Heart left ventricle (tissue), 13 donors: ENCODE data around the gene TMEM147.

ENCODE experiments used
- CTCF ChIP-seq, 12 donors: fragments of 200-600 bp; sonication (generic) in 4 of 12; IDR thresholded peaks; one replicate each; pipeline versions ENCODE4 v1.5.0 to v1.8.0; 2018 to 2022; ENCODE audit warnings: antibody characterized with exemption in 12 of 12, mild to moderate bottlenecking in 5 of 12
- POLR2A ChIP-seq, 2 donors: fragments of 450-650 bp; IDR thresholded peaks; one replicate each; pipeline ENCODE4 v1.6.1; 2017; ENCODE audit warnings: antibody characterized with exemption in 2 of 2, mild to moderate bottlenecking in 2 of 2, moderate library complexity in 2 of 2
- donor health status: ischemic (EF 13 %, LVEDD 7.1; RV severe dilation, severe dysfunction).
- donor health status: DM: no; HTN: yes; CAD: no.
- donor health status: DM: no; HTN: no; CAD: no.
- donor health status: ischemic (EF 25% LVEDD 6.9; RV normal size, moderate dysfunction).
- donor health status: ischemic (EF 25% LVEDD 5.7; RV mildly dilated, moderate dysfunction).
- donor health status: ischemic (EF 35%, LVEDD 5.7; RV mildly dilated, moderate dysfunction).
- donor health status: nonischemic (EF 11% LVEDD 7.7; RV severe dilation, severe dysfunction).
- donor health status: DM: yes; HTN: yes; CAD: no.
- donor health status: PGD.
- donor health status: ischemic (EF 29% LVEDD 5.4; RV normal size, mild dysfunction).
- donor health status: nonischemic (EF 23%, LVEDD 6.1; RV moderate dilation, normal function).

DNA sequence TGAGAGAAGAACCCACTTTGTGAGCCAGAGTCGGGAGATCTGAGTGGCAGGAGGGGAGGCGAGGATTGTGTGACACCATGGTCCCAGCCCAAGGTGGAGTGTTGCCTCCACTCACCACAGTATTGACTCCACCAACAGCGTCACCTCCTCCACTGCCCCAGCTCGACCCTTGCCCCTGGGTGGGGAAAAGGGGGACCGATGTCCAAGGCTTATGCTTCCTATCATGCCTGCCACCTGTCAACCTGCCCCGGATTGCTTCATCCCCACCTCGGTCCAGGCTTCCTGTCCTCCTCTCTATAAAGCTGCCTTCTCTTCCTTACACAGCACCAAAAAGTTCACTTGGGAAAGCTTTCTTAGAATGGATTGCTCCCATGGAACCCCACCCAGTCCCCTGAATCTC is 39.4 kb upstream of the TMEM147 start:
- TF ChIP-seq CTCF (IDR thresholded peaks at IDR 0.05) (no peak), POLR2A (IDR thresholded peaks at IDR 0.05) (no peak)
